Natural killer cell (primary cell): ENCODE results near the gene KRTAP12-1. TPM values are rescaled to one million over a fixed set of nuclear protein-coding genes. Genes with fewer than 3 reads are reported as not detected.
A peak's percentile ranks its signal among the peaks of the same experiment; 100 is the strongest.
"Not testable (repeated sequence)": the region's sequence is repeated elsewhere in the genome, so short reads cannot be mapped to it uniquely, and the experiment has no call there.

ENCODE experiments used
- ATAC-seq, 3 donors: fragments of 150-1000 bp in 2 of 3; fragments of 200-7000 bp in 1 of 3; cut with Tn5 transposase; 1 replicate in 1 of 3; 2 replicates in 2 of 3; pipeline ENCODE4 v1.10.0; 2021; ENCODE audit warnings: mild to moderate bottlenecking in 2 of 3, moderate library complexity in 2 of 3
- DNase-seq, 2 donors: peaks; one replicate each; pipeline versions ENCODE4 v3.0.0 to v3.0.0-alpha.2; 2013 to 2021; ENCODE audit warnings: mixed read lengths in 1 of 2
- H3K27ac ChIP-seq: one replicate; pipeline ENCODE4 v1.5.1; 2013; ENCODE audit warnings: mild to moderate bottlenecking, low read length
- H3K27me3 ChIP-seq: one replicate; pipeline ENCODE4 v1.6.1; 2013; ENCODE audit warnings: low read length; ENCODE audit not compliant: control insufficient read depth, insufficient read depth
- H3K36me3 ChIP-seq: one replicate; pipeline ENCODE4 v1.6.1; 2013; ENCODE audit warnings: low read length; ENCODE audit not compliant: control insufficient read depth, insufficient read depth
- H3K4me1 ChIP-seq: one replicate; pipeline ENCODE4 v1.6.1; 2013; ENCODE audit warnings: low read length; ENCODE audit not compliant: control insufficient read depth, insufficient read depth
- H3K4me3 ChIP-seq: one replicate; pipeline ENCODE4 v1.5.1; 2013; ENCODE audit warnings: low read length
- H3K9me3 ChIP-seq: one replicate; pipeline ENCODE4 v1.6.1; 2013; ENCODE audit warnings: low read length; ENCODE audit not compliant: control insufficient read depth, insufficient read depth
- H3K27ac Mint-ChIP-seq, 2 donors: one replicate each; pipeline ENCODE4 v1.8.0; 2022; ENCODE audit warnings: mild to moderate bottlenecking in 2 of 2, mixed read lengths in 2 of 2, moderate library complexity in 1 of 2
- H3K27me3 Mint-ChIP-seq, 2 donors: one replicate each; pipeline ENCODE4 v1.8.0; 2022; ENCODE audit warnings: low read depth in 2 of 2, mixed read lengths in 2 of 2
- H3K36me3 Mint-ChIP-seq: one replicate; pipeline ENCODE4 v1.8.0; 2022; ENCODE audit warnings: mixed read lengths
- H3K4me1 Mint-ChIP-seq, 2 donors: one replicate each; pipeline ENCODE4 v1.8.0; 2022; ENCODE audit warnings: mixed read lengths in 2 of 2
- H3K4me3 Mint-ChIP-seq: one replicate; pipeline ENCODE4 v1.8.0; 2022; ENCODE audit warnings: mild to moderate bottlenecking, moderate library complexity, mixed read lengths
- H3K9me3 Mint-ChIP-seq, 2 donors: one replicate each; pipeline ENCODE4 v1.8.0; 2022; ENCODE audit warnings: mixed read lengths in 2 of 2
- CTCF ChIP-seq: fragments of 200-600 bp; IDR thresholded peaks from one replicate; pipeline ENCODE4 v1.8.0; 2022; ENCODE audit warnings: antibody characterized with exemption
- WGBS: methylation state at CpG from one replicate; pipeline ENCODE4 v1.1.7; 2013; ENCODE audit warnings: missing lambda C conversion rate; ENCODE audit not compliant: insufficient coverage; 5-methylcytosine and 5-hydroxymethylcytosine counted together
- intact Hi-C: fragments of 100-400 bp; cut with micrococcal nuclease; formaldehyde crosslinking; loops from one replicate; pipeline ENCODE4 v1.14.2; 2022
- total RNA-seq, 4 donors: library from RNA; stranded (reverse); fragments of 120-200 nt in 1 of 4; gene quantifications; one replicate each; pipeline versions ENCODE4 v1.2.3 to v1.2.4, GENCODE V29; 2013 to 2022

The KRTAP12-1 gene
- total RNA-seq, 3 donors from 2014 or later (not counting 1 experiment from before 2014, with no cell fraction given) = not detected

GRCh38 chr21:44666401-44667320 lies 15.3 kb downstream of the KRTAP12-1 start, which contains the start of gene KRTAP12-2:
KRTAP12-2 (minus strand) TSS chr21:44666927; CDS start chr21:44666886, 41 bp downstream.
- TF ChIP-seq CTCF = no peak

GRCh38 chr21:44664691-44665090 lies 17.3 kb downstream of the KRTAP12-1 start:
- no peaks in the 10 kb centered on the region for H3K27me3 ChIP-seq
- WGBS = 88% methylated on average over 5 of the region's 5 CpGs
- H3K27ac Mint-ChIP-seq = no peak overlapping the region
- H3K4me3 ChIP-seq = no peak overlapping the region
- no peak for TF ChIP-seq CTCF
- peaks cover 16 to 30% of the 10 kb centered on the region in 2 donors for H3K27me3 Mint-ChIP-seq
- peaks cover under 1% of the 10 kb centered on the region for H3K4me1 ChIP-seq
- H3K4me3 Mint-ChIP-seq = no peak overlapping the region
- H3K9me3 Mint-ChIP-seq = peaks cover 0 to 2% of the 10 kb centered on the region in 2 donors
- no peaks in the 10 kb centered on the region for H3K9me3 ChIP-seq
- ATAC-seq (no peak), DNase-seq (no peak)
- no peak overlapping the region for H3K27ac ChIP-seq
- H3K36me3 Mint-ChIP-seq = no peaks in the 10 kb centered on the region
- intact Hi-C loops = no loop called here
- no peaks in the 10 kb centered on the region for H3K36me3 ChIP-seq
- H3K4me1 Mint-ChIP-seq = peaks cover 4 to 8% of the 10 kb centered on the region in 2 donors

More at GRCh38 chr21:44666401-44667320, 15.3 kb downstream of the KRTAP12-1 start, which contains the start of gene KRTAP12-2:
- no peak within 1 kb of the TSS for H3K27ac ChIP-seq
- Mint-ChIP-seq H3K9me3 (peaks cover 0 to 2% of the 10 kb centered on the region in 2 donors), H3K27me3 (peaks cover 13 to 25% of the 10 kb centered on the region in 2 donors), H3K4me3 (no peak within 1 kb of the TSS), H3K36me3 (peaks cover 1% of the 10 kb centered on the region), H3K4me1 (peaks cover 0 to under 1% of the 10 kb centered on the region in 2 donors), H3K27ac (no peak within 1 kb of the TSS)
- no peaks in the 10 kb centered on the region for H3K27me3 ChIP-seq
- no peaks in the 10 kb centered on the region for H3K4me1 ChIP-seq
- H3K9me3 ChIP-seq = peaks cover 6% of the 10 kb centered on the region
- H3K36me3 ChIP-seq = no peaks in the 10 kb centered on the region
- ATAC-seq = no peak
- no peak for DNase-seq
- H3K4me3 ChIP-seq = no peak within 1 kb of the TSS
- WGBS = 72% methylated on average over 17 of the region's 19 CpGs
- intact Hi-C loops = no loop called here

- DNase-seq, H3K4me3 Mint-ChIP-seq, H3K9me3 ChIP-seq, H3K4me3 ChIP-seq, ATAC-seq, H3K27me3 ChIP-seq, H3K27me3 Mint-ChIP-seq, H3K9me3 Mint-ChIP-seq, H3K36me3 ChIP-seq, H3K27ac ChIP-seq, intact Hi-C loops: not testable (repeated sequence)
- 85% methylated on average over 6 of the region's 7 CpGs for WGBS
- H3K27ac Mint-ChIP-seq = peak overlapping the region in 1 of 2 donors; percentile 63
- H3K4me1 ChIP-seq = peaks cover 30% of the 10 kb centered on the region
- H3K4me1 Mint-ChIP-seq = peaks cover 35 to 40% of the 10 kb centered on the region in 2 donors
- H3K36me3 Mint-ChIP-seq = peaks cover 10% of the 10 kb centered on the region
Measured at GRCh38 chr21:44661567-44661966, 20.4 kb downstream of the KRTAP12-1 start.

- TF ChIP-seq CTCF = no peak
- no peaks in the 10 kb centered on the region for H3K36me3 ChIP-seq
- H3K9me3 ChIP-seq = peaks cover 13% of the 10 kb centered on the region
- no peak overlapping the region for H3K4me3 ChIP-seq
- Mint-ChIP-seq H3K4me3 (peak overlapping the region; percentile 74), H3K27ac (peak overlapping the region; percentile 89 to 94), H3K4me1 (peaks cover 50 to 51% of the 10 kb centered on the region in 2 donors), H3K36me3 (peaks cover 18% of the 10 kb centered on the region), H3K27me3 (peaks cover 5 to 7% of the 10 kb centered on the region in 2 donors), H3K9me3 (peaks cover 2 to 12% of the 10 kb centered on the region in 2 donors)
- intact Hi-C loops = loop anchor here (2.0 kb wide), 1 partner anchor 32 kb away; the partner anchor contains the start of gene KRTAP10-9
- ATAC-seq (peak in 1 of 3 donors; percentile 30), DNase-seq (peak in 1 of 2 donors; percentile 66)
- peak overlapping the region; percentile 81 for H3K27ac ChIP-seq
- H3K27me3 ChIP-seq = no peaks in the 10 kb centered on the region
- H3K4me1 ChIP-seq = peaks cover 52% of the 10 kb centered on the region
- WGBS = 36% methylated on average over 10 of the region's 11 CpGs
Measured at GRCh38 chr21:44658913-44659595, 22.9 kb downstream of the KRTAP12-1 start.
